Left lobe of liver (tissue), 2 donors: ENCODE results near the gene ZNF649. TPM values are rescaled to one million over a fixed set of nuclear protein-coding genes. Genes with fewer than 3 reads are reported as not detected.
"Not testable (repeated sequence)": the region's sequence is repeated elsewhere in the genome, so short reads cannot be mapped to it uniquely, and the experiment has no call there.

Experiments used
- ATAC-seq: fragments of 200-7000 bp; cut with Tn5 transposase; one replicate; pipeline ENCODE4 v1.9.1; 2020; ENCODE audit warnings: mild to moderate bottlenecking, moderate library complexity
- DNase-seq: peaks from one replicate; pipeline ENCODE4 v3.0.0-alpha.2; 2020; ENCODE audit warnings: low spot score
- total RNA-seq: library from RNA; stranded (reverse); gene quantifications from one replicate; pipeline ENCODE4 v1.2.1, GENCODE V29; 2021
- donor health status: DM: no; HTN: no; CAD: no; lungs with moderate emphysema.
- donor health status: DM: no; HTN: yes; CAD: no.

ZNF649 gene
- total RNA-seq: 2.7 TPM

- DNase-seq (peak; percentile 86), ATAC-seq (peak; percentile 100)
These were observed at the start of gene ZNF649 for GRCh38 chr19:51904331-51905165. Gene ZNF649 (minus strand): TSS chr19:51905017. CDS start chr19:51900107, 4,910 bp downstream.

GRCh38 chr19:51948975-51949374 is 44.2 kb upstream of the ZNF649 start:
- DNase-seq: no peak
- no peak for ATAC-seq

- DNase-seq (no peak), ATAC-seq (no peak)
These were observed 41.8 kb upstream of the ZNF649 start for GRCh38 chr19:51946602-51947001.

GRCh38 chr19:51944798-51945552 is 40.2 kb upstream of the ZNF649 start:
- DNase-seq (no peak), ATAC-seq (no peak)

- DNase-seq (no peak), ATAC-seq (no peak)
These were observed 34.1 kb upstream of the ZNF649 start for GRCh38 chr19:51938936-51939335.

GRCh38 chr19:51931921-51932320 is 27.1 kb upstream of the ZNF649 start:
- ATAC-seq: no peak
- DNase-seq: no peak

GRCh38 chr19:51927859-51928258 is 23.0 kb upstream of the ZNF649 start:
- no peak for DNase-seq
- ATAC-seq: no peak

- peak; percentile 97 for ATAC-seq
- peak; percentile 92 for DNase-seq
These were observed 22.2 kb upstream of the ZNF649 start, which contains the start of gene ZNF613 for GRCh38 chr19:51926784-51927741. Gene ZNF613 (plus strand): TSS chr19:51927472. CDS start chr19:51936221, 8,749 bp downstream.

- DNase-seq (no peak), ATAC-seq (no peak)
These were observed 21.6 kb upstream of the ZNF649 start for GRCh38 chr19:51926426-51926783.

- ATAC-seq (no peak), DNase-seq (no peak)
These were observed 17.1 kb upstream of the ZNF649 start for GRCh38 chr19:51921949-51922348.

- ATAC-seq: no peak
- DNase-seq: no peak
These were observed 14.8 kb upstream of the ZNF649 start for GRCh38 chr19:51919606-51920005.

GRCh38 chr19:51916167-51916566 is 11.3 kb upstream of the ZNF649 start:
- DNase-seq: no peak
- ATAC-seq: no peak

GRCh38 chr19:51915324-51915867 is 10.6 kb upstream of the ZNF649 start:
- ATAC-seq: no peak
- no peak for DNase-seq

GRCh38 chr19:51907981-51908380 is 3.2 kb upstream of the ZNF649 start:
- not testable (repeated sequence) for ATAC-seq, DNase-seq

- not testable (repeated sequence) for ATAC-seq, DNase-seq
These were observed 1.3 kb upstream of the ZNF649 start for GRCh38 chr19:51906108-51906507.

GRCh38 chr19:51905639-51906038 is 822 bp upstream of the ZNF649 start:
- not testable (repeated sequence) for DNase-seq, ATAC-seq

GRCh38 chr19:51905206-51905605 is 389 bp upstream of the ZNF649 start:
- ATAC-seq (no peak), DNase-seq (no peak)

GRCh38 chr19:51903192-51903591 is 1.6 kb downstream of the ZNF649 start:
- DNase-seq (no peak), ATAC-seq (no peak)

GRCh38 chr19:51901860-51902259 is 3.0 kb downstream of the ZNF649 start:
- ATAC-seq: no peak

GRCh38 chr19:51891193-51891747 is 13.5 kb downstream of the ZNF649 start:
- ATAC-seq (no peak), DNase-seq (no peak)

More at GRCh38 chr19:51901860-51902259, 3.0 kb downstream of the ZNF649 start:
- DNase-seq: no peak
